K562 (cell line): ENCODE results near the gene STAB1. TPM values are rescaled to one million over a fixed set of nuclear protein-coding genes. Genes with fewer than 3 reads are reported as not detected.

Experiments
- ATAC-seq: fragments of 200-7000 bp; cut with Tn5 transposase; 3 replicates; pipeline ENCODE4 v1.9.1; 2020; ENCODE audit warnings: moderate library complexity
- BruUV-seq: library from RNA; stranded (reverse); fragments of 400-500 nt; replicated peaks from 2 replicates; lab custom pipeline; 2021; lab: Mats Ljungman, UMichigan
- CTCF ChIA-PET: fragments of 300-600 bp; formaldehyde crosslinking; extraction: SDS; loops from one replicate; lab custom pipeline; 2021; ENCODE audit warnings: low intra/inter-chr PET ratio; lab: Yijun Ruan, JAX
- POLR2A ChIA-PET: fragments of 300-600, 350-650 bp; sonication (Branson Sonifier 250); formaldehyde crosslinking; extraction: SDS; loops from one replicate; lab custom pipeline; 2021; ENCODE audit warnings: antibody characterized with exemption, inconsistent platforms; lab: Yijun Ruan, JAX
- DNase-seq, 4 experiments: peaks; one replicate each; pipeline versions ENCODE4 v3.0.0 to v3.0.0-alpha.2; 2011 to 2018; ENCODE audit warnings: low spot score in 3 of 4, mixed read lengths in 3 of 4; ENCODE audit errors: extremely low read depth in 1 of 4
- FAIRE-seq: peaks from 2 replicates; lab custom pipeline; 2011; peaks lifted over from hg19 to GRCh38; lab: Jason Lieb, UNC
- H2AFZ ChIP-seq: 2 replicates; pipeline ENCODE4 v1.6.0; 2011; ENCODE audit warnings: low read depth, low read length, control low read depth, inconsistent platforms
- H3K27ac ChIP-seq: fragments of 200-600 bp; 3 replicates; pipeline ENCODE4 v1.8.0; 2011; ENCODE audit warnings: low read depth, mild to moderate bottlenecking, control low read depth, inconsistent platforms, low read length, moderate library complexity, mixed read lengths; ENCODE audit errors: extremely low read depth
- H3K27me3 ChIP-seq, 2 experiments: fragments of 300-600 bp in 1 of 2; 2 replicates in 1 of 2; 3 replicates in 1 of 2; pipeline versions ENCODE4 v1.6.0 to v1.8.0; 2011; ENCODE audit warnings: inconsistent platforms in 2 of 2, low read length in 2 of 2, mild to moderate bottlenecking in 1 of 2, mixed read lengths in 1 of 2, moderate library complexity in 1 of 2; ENCODE audit not compliant: control insufficient read depth in 2 of 2, insufficient read depth in 2 of 2
- H3K36me3 ChIP-seq: fragments of 300-600 bp; 3 replicates; pipeline ENCODE4 v1.8.0; 2011; ENCODE audit warnings: mild to moderate bottlenecking, low read length, inconsistent platforms; ENCODE audit not compliant: control insufficient read depth, insufficient read depth
- H3K4me1 ChIP-seq, 2 experiments: fragments of 200-600 bp in 1 of 2; replicated peaks in 1 of 2; 2 replicates in 1 of 2; 3 replicates in 1 of 2; pipeline versions ENCODE4 v1.5.1 to v1.8.0; 2011; ENCODE audit warnings: inconsistent platforms in 2 of 2, low read length in 2 of 2, mild to moderate bottlenecking in 1 of 2, mixed read lengths in 1 of 2, moderate library complexity in 1 of 2; ENCODE audit not compliant: control insufficient read depth in 2 of 2, insufficient read depth in 2 of 2
- H3K4me2 ChIP-seq: 2 replicates; pipeline ENCODE4 v1.6.1; 2011; ENCODE audit warnings: low read length, control low read depth, inconsistent platforms, mixed read lengths; ENCODE audit not compliant: insufficient read depth
- H3K4me3 ChIP-seq: fragments of 200-600 bp; sonication (generic), shearing (Covaris generic); 2 replicates; pipeline ENCODE4 v1.5.1; 2016; ENCODE audit warnings: control low read depth, inconsistent platforms
- H3K79me2 ChIP-seq: fragments of 200-600 bp; 3 replicates; pipeline ENCODE4 v1.8.0; 2011; ENCODE audit warnings: low read length, inconsistent platforms; ENCODE audit not compliant: control insufficient read depth, insufficient read depth
- H3K9ac ChIP-seq, 2 experiments: 2 replicates each; pipeline versions ENCODE4 v1.6.0 to v1.6.1; 2011; ENCODE audit warnings: low read depth in 2 of 2, low read length in 2 of 2, control low read depth in 1 of 2, inconsistent platforms in 1 of 2, mild to moderate bottlenecking in 1 of 2, mixed read lengths in 1 of 2; ENCODE audit not compliant: insufficient read depth in 1 of 2
- H3K9me1 ChIP-seq: one replicate; pipeline ENCODE4 v1.6.0; 2011; ENCODE audit warnings: inconsistent platforms, mild to moderate bottlenecking, low read length, moderate library complexity; ENCODE audit not compliant: control insufficient read depth, insufficient read depth
- H3K9me3 ChIP-seq: replicated peaks from 2 replicates; pipeline ENCODE4 v1.5.1; 2011; ENCODE audit warnings: low read depth, low read length, inconsistent platforms; ENCODE audit not compliant: control insufficient read depth, insufficient read depth
- H4K20me1 ChIP-seq: replicated peaks from 2 replicates; pipeline ENCODE4 v1.6.1; 2011; ENCODE audit warnings: low read length, inconsistent platforms, mixed read lengths; ENCODE audit not compliant: control insufficient read depth, insufficient read depth
- NR2F6 ChIP-seq: fragments of 450-650 bp; formaldehyde crosslinking; IDR thresholded peaks from 2 replicates; pipeline ENCODE4 v1.4.0; 2020; ENCODE audit warnings: mild to moderate bottlenecking
- POLR2G ChIP-seq: fragments of 200-400 bp; formaldehyde crosslinking; IDR thresholded peaks from 2 replicates; pipeline ENCODE4 v1.6.1; 2017; ENCODE audit warnings: low read depth, mild to moderate bottlenecking, antibody characterized with exemption, low read length, moderate library complexity
- SLC30A9 ChIP-seq: fragments of 250-450 bp; sonication (Bioruptor Pico); IDR thresholded peaks from 2 replicates; pipeline ENCODE4 v1.8.0; 2022; ENCODE audit warnings: mild to moderate bottlenecking, moderate library complexity
- ZBTB34 ChIP-seq: fragments of 250-450 bp; sonication (Bioruptor Pico); IDR thresholded peaks from 2 replicates; pipeline ENCODE4 v1.8.0; 2021; ENCODE audit warnings: mild to moderate bottlenecking, moderate library complexity
- WGBS: fragments of 100-300 bp; shearing (Covaris generic); methylation state at CpG from one replicate; pipeline ENCODE4 v1.1.6; 2016; ENCODE audit warnings: low coverage, mixed read lengths; ENCODE audit not compliant: insufficient coverage; ENCODE audit errors: missing lambda C conversion rate; 5-methylcytosine and 5-hydroxymethylcytosine counted together
- in situ Hi-C: fragments of 300-500 bp; cut with MboI; formaldehyde crosslinking; loops from 4 replicates; pipeline ENCODE4 v1.15.0; 2018; ENCODE audit warnings: inconsistent platforms, mixed read lengths
- intact Hi-C: fragments of 100-400 bp; cut with micrococcal nuclease; formaldehyde crosslinking; loops from 2 replicates; pipeline ENCODE4 v1.14.2; 2022
- polyA plus RNA-seq, 8 experiments: library from polyadenylated mRNA; depleted of rRNA in 4 of 8; stranded (reverse) in 5 of 8; unstranded in 3 of 8; fragments of >200 nt; fragmentation: Nextera tagmentation in 2 of 8; fragmentation: Illumina TruSeq in 1 of 8; extraction: Ambion mirVana in 2 of 8; extraction: Trizol in 1 of 8; gene quantifications; 2 replicates each; pipeline versions ENCODE4 v1.2.1 to v1.2.3, GENCODE V29; 2011 to 2014; ENCODE audit warnings: inconsistent platforms in 1 of 8, missing spikeins in 1 of 8
- total RNA-seq, 7 experiments: library from RNA; depleted of rRNA in 6 of 7; stranded (reverse); fragments of >200 nt in 6 of 7; fragmentation: Illumina TruSeq in 2 of 7; extraction: Trizol in 2 of 7; gene quantifications; 2 replicates each; pipeline versions ENCODE4 v1.2.1 to v1.2.3, GENCODE V29; 2011 to 2021; ENCODE audit warnings: low replicate concordance in 1 of 7

The STAB1 gene
- total and polyA plus RNA-seq, 9 of the 15 experiments (the other 6 are each of a cell fraction or from before 2014, with no cell fraction given) = 0.20 to 3.9 (median 1.2) TPM

GRCh38 chr3:52483081-52483480 lies 12.1 kb upstream of the STAB1 start:
- Histone ChIP-seq H3K9ac (0 out of 4 replicates have a peak overlapping the region, but pooled peaks of 1 of the 2 experiments have one; percentile 52), H2AFZ (no peak overlapping the region), H3K9me3 (no peaks in the 10 kb centered on the region), H3K4me1 (peaks cover 0 to 13% of the 10 kb centered on the region in 2 experiments; a peak in 2 of 5 replicates), H3K79me2 (no peaks in the 10 kb centered on the region), H3K27ac (no peak overlapping the region), H3K27me3 (no peaks in the 10 kb centered on the region), H3K4me3 (no peak overlapping the region), H3K36me3 (peaks cover 65% of the 10 kb centered on the region; the same call in 2 of the 3 replicates), H4K20me1 (no peaks in the 10 kb centered on the region), H3K9me1 (no peaks in the 10 kb centered on the region), H3K4me2 (no peak overlapping the region)
- BruUV-seq = no TSS peak
- in situ Hi-C loops = no loop called here
- POLR2A ChIA-PET = interaction anchor here (1.1 kb wide), 1 partner anchor 41 kb away, joined by 3 read pairs; no protein-coding TSS in a partner anchor
- CTCF ChIA-PET = no interaction called here
- TF ChIP-seq ZBTB34 (CRISPR knock-in tag) = no peak
- peak; percentile 65 for TF ChIP-seq POLR2G
- TF ChIP-seq NR2F6 (CRISPR knock-in tag) = no peak
- TF ChIP-seq SLC30A9 (CRISPR knock-in tag) = no peak
- 84% methylated on average over 12 of the region's 14 CpGs for WGBS
- intact Hi-C loops = loop anchor here (2.0 to 5.0 kb wide), 2 partner anchors 52 to 199 kb away; no protein-coding TSS in a partner anchor
- ATAC-seq = no peak
- no peak for DNase-seq
- FAIRE-seq = no peak
